NCI-H82 treated with DMSO at 0.1 percent for 48 hours (cell line): ENCODE measurements around the gene DDX28.
A peak's percentile ranks its signal among the peaks of the same experiment; 100 is the strongest.
"Not testable (repeated sequence)": the region's sequence is repeated elsewhere in the genome, so short reads cannot be mapped to it uniquely, and the experiment has no call there.

Source experiments
- DNase-seq: peaks from one replicate; lab custom pipeline; 2025; ENCODE audit not compliant: unreplicated experiment; lab: John Stamatoyannopoulos, UW

The DDX28 gene

GRCh38 chr16:68040506-68041288, 17.7 kb upstream of the DDX28 start:
- peak; percentile 35 for DNase-seq

GRCh38 chr16:68037841-68038597, 15.0 kb upstream of the DDX28 start:
- no peak for DNase-seq

- no peak for DNase-seq
Measured at GRCh38 chr16:68035227-68035626, 12.2 kb upstream of the DDX28 start.

DNA sequence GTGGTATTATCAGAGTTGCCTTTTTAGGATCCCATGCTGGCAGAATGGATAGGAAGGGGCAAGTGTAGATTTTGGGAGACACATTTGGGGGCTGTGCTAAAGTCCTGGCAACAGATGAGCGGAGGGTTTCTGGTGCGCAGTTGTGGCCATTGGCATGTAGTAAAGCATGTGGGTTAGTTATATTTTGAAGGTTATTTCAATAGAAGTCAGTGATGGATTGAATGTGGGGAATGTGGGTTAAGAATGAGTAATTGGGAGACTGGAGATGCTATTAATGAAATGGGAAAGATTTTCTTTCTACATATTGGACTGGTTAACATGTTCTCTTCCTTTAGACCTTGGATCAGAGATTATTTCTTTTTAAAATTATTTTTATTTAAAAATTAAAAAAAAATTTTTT, 10.1 kb upstream of the DDX28 start:
- no peak for DNase-seq

- no peak for DNase-seq
Measured at GRCh38 chr16:68031951-68032350, 8.9 kb upstream of the DDX28 start.

DNA sequence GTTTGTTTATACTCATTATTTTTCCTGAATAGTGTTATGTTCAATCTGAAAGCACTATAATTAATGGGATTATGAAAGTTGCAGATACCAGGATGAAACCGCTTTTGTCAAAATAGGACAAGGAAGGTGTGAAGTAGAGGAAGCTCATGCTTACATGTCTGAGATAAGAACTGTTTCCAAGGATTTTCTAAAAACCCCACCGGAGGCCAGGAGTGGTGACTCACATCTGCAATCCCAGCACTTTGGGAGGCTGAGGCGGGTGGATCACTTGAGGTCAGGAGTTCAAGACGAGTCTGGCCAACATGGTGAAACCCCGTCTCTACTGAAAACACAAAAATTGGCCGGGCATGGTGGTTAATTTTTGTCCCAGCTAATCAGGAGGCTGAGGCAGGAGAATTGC, 7.1 kb upstream of the DDX28 start:
- not testable (repeated sequence) for DNase-seq

- DNase-seq = no peak
Measured at GRCh38 chr16:68028996-68029395, 6.0 kb upstream of the DDX28 start.

GRCh38 chr16:68022278-68022727, 729 bp downstream of the DDX28 start:
- no peak for DNase-seq

DNA sequence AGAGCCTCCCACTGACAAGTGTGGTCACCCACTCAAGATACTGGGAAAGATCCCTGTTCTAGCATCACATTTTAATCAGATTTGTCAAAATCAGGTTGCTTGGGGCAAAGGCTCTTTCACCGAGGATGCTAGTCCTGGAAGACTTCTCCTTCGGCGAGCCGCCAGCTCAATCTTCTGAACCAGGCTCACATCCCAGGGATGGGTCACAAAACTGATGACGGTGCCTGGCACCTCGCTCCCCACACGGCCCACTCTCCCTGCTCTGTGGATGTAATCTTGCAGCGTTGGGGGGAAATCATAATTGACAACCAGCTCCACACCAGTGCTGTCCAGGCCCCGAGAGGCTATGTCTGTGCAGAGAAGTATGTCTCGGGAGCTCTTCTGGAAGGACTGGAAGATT, 1.5 kb downstream of the DDX28 start:
- no peak for DNase-seq

GRCh38 chr16:68019167-68019680, 3.8 kb downstream of the DDX28 start:
- DNase-seq = no peak

DNA sequence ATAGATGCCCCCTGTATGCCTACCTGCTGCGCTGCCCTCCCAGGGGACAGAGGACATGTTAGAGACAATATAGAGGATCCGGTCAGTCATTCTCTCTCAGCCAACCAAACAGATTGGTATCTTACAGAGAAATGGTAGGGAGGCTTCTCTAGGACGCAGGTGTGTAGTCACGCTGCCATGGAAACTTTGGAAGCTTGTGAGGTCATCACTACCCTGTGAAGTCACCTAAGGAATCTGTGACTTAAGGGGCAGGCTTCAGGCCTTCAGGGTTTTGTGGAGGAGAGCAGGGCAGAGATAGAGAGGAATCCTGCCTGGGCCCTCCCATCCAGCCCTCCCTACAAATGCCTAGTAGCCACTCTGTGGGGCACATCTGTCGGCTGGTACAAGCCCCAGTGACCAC, 7.4 kb downstream of the DDX28 start, which contains the start of gene DPEP2NB:
Gene DPEP2NB, minus strand, starts transcription at position 231 of the 400 bp plus-strand sequence. Its CDS starts 141 bp downstream, at position 90.
- no peak for DNase-seq

GRCh38 chr16:68013440-68013839, 9.6 kb downstream of the DDX28 start:
- no peak for DNase-seq

DNA sequence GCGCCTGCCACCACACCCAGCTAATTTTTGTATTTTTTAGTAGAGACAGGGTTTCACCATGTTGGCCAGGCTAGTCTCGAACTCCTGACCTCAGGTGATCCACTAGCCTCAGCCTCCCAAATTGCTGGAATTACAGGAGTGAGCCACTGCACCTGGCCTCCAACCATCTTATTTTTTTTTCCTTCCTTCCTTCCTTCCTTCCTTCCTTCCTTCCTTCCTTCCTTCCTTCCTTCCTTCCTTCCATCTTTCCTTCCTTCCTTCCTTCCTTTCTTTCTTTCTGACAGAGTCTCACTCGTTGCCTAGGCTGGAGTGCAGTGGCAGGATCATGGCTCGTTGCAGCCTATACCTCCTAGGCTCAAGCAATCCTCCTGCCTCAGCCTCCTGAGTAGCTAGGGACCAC, 13.2 kb downstream of the DDX28 start:
- not testable (repeated sequence) for DNase-seq

DNA sequence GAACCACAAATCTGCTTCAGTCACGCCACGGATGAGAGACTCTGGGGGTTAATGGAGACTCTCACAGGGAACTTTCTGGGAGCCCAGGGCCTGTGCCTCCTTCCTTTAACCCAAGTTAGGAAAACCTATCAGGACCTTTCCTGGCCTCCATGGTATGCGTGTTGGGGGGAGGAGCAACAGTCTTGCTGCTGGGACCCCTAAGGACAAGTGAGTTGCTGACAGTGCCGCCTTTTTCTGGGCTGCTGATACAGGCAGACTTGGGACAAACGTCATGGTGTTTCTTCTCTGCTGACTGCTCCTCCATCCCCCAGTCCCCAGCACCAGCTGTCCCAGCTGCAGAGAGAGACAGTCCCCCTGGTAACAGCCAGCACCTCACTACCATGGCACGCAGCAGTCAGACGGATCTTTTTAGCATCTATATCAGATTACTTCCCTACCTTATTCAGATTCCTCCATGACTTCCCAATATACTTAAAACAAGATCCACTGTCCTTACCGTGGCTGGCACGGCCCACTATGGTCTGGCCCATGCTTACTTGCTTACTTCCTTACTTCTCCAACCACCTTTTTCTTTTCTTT, 13.8 kb downstream of the DDX28 start:
- no peak for DNase-seq

DNA sequence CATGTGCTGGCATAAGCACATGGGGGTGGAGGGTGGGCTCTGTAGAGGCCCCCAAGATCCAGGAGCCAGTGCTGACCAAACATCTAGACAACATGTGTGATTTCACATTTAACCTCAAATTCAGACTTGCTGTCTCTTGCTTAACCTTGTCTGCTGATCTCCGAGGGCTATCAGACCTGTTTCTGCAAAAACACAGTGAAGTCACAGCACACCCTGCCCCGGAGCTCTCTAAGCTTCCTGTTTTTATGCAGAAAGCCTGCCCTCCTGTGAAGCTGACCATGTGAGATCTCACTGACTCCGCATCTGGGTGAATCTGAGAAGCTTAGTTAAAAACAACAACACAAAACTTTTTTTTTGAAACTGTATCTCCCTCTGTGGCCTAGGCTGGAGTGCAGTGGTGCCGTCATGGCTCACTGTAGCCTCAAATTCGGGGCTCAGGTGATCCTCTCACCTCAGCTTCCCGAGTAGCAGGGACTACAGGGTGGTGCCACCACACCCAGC, 17.2 kb downstream of the DDX28 start:
- no peak for DNase-seq

GRCh38 chr16:68005211-68005610, 17.8 kb downstream of the DDX28 start:
- DNase-seq = no peak

- DNase-seq = no peak
Measured at GRCh38 chr16:68003031-68003430, 20.0 kb downstream of the DDX28 start.

DNA sequence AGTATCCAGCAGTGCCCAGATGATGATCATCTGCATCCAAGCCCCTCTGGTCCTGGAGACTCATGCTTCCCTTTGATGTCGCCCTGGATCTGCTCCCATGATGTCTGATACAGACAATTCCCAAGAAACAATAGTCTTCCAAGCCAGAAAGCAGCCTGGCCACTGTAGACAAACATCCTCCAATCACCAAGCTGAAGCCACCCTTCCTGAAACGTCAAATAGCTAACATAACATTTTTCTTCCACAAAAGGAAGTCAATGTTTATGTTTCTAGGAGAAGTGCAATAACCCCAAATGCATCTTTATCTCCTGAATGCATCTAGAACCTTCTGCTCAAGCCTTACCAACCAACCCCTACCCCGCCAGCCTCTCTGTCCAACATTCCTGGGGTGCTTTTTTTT, 22.6 kb downstream of the DDX28 start:
- DNase-seq = no peak

DNA sequence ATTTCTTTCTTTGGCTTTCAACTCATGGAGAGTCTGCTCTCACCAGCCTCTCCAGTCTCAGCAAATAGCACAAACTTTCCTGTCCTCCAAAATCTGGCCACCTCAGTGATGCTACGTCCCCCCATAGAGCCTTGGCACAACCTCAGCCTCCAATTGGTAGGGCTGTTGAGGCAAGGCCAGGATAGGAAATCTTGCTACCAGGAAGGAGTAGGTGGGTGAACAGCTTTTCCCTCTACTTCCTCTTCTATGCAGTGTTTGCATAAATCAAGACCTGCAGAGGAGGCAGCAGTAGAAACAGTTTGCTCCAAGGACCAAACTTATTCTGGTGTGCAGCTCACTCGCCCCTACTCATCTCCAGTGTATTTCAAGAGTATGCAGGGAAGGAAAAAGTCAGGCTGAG, 23.0 kb downstream of the DDX28 start:
- DNase-seq = no peak

- DNase-seq = not testable (repeated sequence)
Measured at GRCh38 chr16:67998779-67999688, 24.0 kb downstream of the DDX28 start, which contains the start of gene DPEP2. DPEP2 (minus strand) TSS chr16:67999484; CDS start chr16:67993212, 6,272 bp downstream.
